Right lung (tissue), 5 donors: ENCODE measurements around the gene ALCAM. TPM values are rescaled to one million over a fixed set of nuclear protein-coding genes. Genes with fewer than 3 reads are reported as not detected.

Source experiments
- DNase-seq, 2 donors: peaks; one replicate each; pipeline ENCODE4 v3.0.0-alpha.2; 2013
- polyA plus RNA-seq, 5 donors: library from polyadenylated mRNA; unstranded; fragments of 120-200 nt; gene quantifications; one replicate each; pipeline versions ENCODE4 v1.2.1 to v1.2.3, GENCODE V29; 2013; ENCODE audit warnings: inconsistent platforms in 1 of 5, low replicate concordance in 1 of 5; ENCODE audit not compliant: insufficient read length in 5 of 5, insufficient read depth in 1 of 5

Gene ALCAM
- polyA plus RNA-seq, 5 donors, result 88.0 to 145 (median 134) TPM

- DNase-seq, result no peak
Measured at GRCh38 chr3:105620236-105620635, 253.5 kb downstream of the ALCAM start.

GRCh38 chr3:105622169-105622568, 255.5 kb downstream of the ALCAM start:
- no peak for DNase-seq
